Central memory CD4-positive, alpha-beta T cell (primary cell): ENCODE results near the gene ANKRD40.
"Not testable (repeated sequence)": the region's sequence is repeated elsewhere in the genome, so short reads cannot be mapped to it uniquely, and the experiment has no call there.

Source experiments
- DNase-seq: peaks from one replicate; pipeline ENCODE4 v3.0.0; 2022

ANKRD40 gene

DNA sequence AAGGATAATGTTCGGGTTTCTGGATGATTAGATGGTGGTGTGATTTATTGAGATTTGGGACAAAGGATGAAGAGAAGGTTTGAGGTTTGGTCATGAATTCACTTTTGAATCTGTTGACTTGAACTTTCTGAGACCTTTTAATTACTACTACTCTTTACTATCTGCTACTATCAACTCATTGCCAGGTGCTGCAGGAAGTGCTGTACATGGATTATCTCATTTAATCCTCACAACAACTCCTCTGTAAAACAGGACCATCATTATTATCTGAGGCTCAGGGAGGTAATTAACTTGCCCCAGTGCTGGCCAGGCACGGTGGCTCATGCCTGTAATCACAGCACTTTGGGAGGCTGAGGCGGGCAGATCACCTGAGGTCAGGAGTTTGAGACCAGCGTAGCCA, 2.9 kb upstream of the ANKRD40 start:
- no peak for DNase-seq

DNA sequence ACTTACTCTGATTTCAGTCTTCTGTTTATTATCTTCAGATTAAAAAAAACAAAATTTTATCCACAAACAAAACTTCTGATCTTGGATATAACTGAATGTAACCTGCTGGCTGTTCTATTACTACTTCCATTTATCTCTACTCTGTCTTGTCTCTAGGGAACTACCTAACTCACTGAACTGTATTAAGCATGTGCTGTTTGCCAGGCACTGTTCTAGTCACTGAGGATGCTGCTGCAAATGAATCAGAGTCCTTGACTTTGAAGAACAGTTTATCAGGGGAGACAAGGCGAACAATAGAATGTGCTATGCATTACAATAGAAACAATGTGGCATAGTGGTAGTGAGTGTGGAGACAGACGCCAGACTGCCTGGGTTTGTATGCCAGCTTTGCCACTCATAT, 2.3 kb upstream of the ANKRD40 start:
- no peak for DNase-seq

DNA sequence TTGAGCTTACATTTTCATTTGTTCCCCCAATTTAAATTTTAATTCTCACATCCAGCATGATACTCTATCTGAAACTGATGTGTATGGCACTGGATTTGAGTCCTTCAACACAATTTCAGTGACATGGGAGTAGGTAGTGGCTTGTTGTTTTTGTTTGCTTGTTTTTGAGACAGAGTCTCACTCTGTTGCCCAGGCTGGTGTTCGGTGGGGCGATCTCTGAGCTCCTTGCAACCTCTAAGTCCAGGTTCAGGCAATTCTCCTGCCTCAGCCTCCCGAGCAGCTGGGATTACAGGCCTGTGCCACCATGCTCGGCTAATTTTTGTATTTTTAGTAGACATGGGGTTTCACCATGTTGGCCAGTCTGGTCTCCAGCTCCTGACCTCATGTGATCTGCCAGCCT, 1.3 kb upstream of the ANKRD40 start:
- not testable (repeated sequence) for DNase-seq

DNA sequence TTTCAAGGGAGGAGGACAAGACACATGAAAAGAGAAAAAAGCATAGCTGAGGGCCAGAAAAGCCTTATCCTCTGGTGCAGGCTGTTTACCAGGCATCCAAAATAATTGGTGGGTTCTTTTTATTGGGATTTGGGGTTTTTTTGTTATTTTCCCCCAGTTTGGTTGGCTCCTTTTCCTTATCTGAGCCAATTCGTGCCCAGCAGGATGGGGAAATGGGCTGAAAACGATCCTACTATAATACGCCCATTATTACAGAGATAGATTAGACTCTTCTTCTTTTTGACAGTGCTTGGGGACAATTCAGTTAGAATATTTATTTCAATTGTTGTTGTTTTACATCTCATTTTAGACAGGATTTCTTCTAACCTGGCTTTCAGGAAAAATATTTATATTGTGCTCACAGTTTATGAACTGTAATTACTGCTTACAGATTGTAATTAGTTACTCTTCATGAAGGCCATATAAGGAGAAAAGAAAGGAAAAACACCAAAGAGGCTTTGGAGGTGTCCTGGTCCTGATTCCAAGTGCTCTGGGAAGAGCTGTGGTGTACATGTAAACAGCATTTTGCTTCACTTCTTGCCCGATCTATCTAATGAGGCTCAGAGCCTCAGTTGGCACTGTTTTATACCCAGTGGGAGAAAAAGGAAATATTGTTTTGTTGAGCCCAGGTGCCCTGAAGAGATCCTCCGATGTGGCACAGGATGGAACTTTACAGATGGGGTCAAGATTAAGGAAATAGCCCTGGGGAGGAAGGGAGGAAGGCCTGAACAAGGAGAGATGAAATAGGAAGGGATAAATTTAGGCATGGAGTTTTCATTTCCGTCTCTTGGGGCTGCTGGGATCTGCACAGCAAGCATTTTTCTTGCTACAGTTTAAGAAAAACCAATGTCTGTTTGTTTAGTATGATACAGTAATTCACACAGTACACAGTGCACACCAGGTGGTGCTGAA, 611 bp upstream of the ANKRD40 start:
- no peak for DNase-seq

DNA sequence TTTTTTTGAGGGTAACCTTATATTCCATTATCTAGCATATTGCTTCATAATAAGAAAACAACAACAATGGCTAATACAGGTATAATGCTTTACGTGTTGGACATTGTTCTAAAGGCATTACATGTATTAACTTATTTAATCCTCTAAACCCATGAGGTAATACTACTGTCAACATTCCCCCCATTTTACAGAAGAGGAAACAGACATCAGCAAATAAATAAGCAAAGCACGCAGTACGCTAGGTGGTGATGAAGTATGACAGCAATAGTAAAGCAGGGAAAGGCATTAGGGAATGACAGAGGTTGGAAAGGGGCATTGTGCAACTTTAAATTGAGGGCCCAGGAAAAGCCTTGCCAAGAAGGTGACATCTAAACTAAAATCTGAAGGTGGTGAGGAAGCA, 4.6 kb downstream of the ANKRD40 start:
- no peak for DNase-seq

DNA sequence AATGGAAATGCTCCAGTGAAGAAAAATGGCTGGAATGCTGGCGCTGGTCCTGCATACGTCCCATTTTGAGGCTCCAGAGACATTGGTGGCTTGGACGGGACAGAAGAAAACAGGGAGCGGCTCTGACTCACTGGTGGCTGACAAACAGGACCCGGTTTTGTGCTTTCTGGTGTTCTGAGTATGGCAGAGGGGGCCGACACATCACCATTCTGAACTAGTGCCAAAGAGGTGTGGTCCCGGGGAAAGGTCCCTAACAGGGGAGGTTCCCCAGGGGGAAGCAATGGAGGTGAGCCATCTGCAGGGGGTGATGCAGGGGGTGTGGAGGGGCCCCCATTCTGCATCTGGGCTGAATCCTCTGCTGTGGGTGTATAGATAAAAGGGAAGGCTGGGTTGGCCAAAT, 8.3 kb downstream of the ANKRD40 start:
- no peak for DNase-seq

DNA sequence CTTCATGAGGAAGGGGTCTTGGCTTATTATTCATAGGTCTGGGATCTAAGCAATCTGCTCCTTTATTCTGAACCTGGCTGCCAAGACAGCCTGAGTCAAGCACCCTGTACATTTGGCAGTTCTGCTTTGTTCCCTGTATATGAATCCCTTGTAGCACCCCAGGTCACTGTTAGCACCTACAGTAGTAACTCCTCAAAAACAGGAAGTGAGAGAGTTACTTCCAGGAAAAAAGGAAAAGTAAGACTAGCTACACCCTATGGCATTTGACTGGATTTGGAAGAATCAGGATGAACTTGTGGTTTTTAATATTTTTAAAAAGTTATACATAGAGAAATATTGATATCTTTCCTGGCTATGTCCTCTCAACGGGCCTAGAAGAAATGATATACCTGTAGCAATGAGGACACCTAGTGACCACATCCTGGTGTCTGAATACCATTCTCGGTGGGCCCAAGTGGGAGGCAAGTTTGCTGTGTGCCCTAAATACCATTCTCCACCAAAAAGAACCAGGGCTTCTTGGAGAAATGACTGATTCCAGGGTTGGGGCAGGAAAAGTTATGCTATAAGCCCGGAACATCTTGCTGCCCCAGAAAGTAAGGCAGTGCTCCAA, 9.9 kb downstream of the ANKRD40 start:
- no peak for DNase-seq

DNA sequence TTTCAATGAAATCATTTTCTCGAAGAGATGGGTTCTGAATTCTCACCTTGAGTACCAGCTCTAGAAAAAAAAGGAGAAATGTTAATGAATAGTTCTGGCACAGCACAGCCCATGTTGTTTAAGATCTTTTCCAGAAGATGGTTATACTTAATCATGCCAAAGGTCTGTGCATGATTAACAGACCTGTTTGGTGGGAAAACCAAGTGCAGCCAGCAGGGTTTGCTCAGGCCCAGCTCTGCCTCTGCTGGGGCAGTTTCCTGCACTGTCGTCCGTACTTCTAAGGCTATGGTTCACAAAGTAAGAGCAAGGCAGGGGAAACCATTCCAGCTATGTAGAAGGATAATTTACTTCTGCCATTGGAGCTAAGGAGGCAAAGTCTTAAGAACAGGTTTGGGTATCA, 10.7 kb downstream of the ANKRD40 start:
- no peak for DNase-seq

DNA sequence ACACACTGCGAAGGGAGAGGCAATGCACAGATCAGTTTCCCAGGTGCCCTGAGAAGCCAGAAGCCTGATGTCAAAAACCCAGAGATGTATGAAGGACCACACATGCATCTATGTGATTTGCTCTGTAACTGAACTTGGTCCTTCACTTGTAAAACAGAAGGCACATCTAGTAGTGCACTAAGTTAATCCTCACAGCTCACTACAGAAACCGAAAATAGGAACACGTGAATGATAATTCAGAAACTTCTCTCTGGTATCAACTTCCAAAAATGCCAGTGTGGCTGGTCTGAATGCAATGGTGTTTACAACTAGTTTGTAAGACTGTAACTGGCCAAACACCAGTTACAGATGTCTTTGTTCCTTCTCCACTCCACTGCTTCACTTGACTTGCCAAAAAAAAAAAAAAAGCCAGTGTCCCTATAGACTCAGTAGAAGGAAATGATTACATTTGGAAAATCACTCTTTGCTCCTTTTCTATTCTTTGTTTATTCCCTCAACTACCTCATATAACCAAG, 11.3 kb downstream of the ANKRD40 start:
- DNase-seq, result no peak

DNA sequence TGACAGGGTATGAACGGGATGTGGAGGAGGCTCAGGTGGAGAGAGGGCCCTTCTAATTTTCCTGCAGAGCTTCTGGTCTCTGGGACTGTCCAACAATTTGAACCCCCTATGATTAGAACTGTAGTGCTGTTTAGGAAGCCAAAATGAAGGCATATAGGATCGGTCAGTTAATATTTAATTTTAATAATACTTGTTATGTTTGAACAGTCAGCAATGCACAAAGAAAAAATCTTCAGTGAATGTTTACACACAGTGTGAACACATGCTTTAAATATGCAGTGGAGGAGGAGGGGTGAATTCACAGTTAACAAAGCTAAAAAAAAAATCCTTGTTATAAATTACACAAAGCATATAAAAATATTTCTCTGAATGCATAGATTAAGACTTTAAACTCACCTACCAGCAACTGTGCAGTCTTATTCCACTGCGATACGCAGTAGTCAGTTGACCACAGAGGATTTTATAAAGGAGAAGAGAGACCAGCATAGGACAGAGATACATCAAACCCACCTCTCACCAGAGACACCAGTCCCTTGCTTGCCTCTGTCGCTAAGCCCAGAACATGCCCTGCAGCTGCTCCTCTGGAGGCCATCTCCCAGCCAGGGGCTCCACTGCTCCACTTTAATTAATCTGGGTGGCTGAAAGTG, 14.6 kb downstream of the ANKRD40 start:
- DNase-seq, result no peak

DNA sequence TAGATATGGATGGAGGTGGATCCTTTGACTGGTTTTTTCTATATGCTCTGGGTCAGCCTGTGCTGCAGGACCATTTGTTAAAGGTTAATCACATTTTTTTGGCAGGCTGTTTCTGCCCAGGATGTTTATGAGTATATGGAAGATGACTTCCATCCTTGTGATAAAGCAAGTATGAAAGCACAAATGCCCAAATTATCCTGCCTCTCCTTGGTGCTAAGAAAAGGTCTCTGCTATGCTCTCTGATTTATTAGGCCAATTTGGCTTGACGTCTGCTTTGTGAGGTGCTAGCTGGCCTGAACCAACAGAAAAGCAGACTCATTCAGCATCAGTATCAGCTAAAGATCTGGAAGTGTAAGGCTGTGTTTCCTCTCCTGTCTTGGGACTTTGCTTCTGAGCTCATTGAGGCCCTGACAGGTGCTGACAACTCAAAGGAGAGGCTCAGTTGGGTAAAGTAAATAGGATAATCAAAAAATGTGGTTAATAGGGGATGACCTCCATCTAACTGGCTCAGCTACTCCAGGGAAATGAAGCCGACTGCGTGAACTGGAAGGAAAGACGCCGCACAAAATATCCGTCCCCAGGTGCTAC, 15.2 kb downstream of the ANKRD40 start:
- DNase-seq, result no peak

DNA sequence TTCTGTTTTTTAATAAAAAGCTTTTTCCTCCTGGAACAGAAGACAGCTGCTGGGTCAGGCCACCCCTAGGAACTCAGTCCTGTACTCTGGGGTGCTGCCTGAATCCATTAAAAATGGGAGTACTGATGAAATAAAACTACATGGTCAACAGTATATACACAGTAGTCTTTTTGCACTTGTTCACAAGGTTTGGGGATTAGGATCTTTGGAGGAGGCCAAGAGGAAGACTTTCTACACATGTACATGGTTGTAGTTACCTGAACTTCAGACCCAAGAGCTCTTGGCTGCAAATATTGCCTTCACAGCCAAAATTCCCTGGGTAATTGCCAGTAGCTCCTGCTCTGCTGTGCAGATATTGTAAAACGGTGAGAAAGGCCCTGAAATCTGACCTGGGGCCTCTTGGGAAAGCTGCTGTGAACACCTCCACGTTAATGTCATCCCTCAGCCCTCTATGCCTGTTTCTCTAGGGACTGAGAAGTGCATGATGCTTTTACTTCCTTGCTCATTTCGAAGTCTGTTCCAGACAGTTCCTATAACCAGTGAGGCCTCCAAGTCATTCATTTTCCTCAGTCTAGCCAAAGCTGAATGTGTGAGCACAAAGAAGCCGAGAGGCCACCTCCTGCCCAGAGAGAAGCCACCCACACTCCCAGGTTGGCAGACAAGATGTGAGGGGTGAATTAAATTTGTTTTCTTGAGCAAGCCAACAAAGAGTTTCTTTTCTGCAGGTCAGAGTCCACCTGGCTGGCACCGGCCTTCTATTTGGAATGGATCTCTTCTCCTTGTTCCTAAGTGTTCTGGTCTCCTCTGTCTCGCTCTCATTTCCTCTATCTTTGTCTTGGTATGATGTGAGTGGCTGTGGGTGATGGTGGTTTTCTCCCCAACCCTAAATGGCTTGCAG, 15.9 kb downstream of the ANKRD40 start:
- DNase-seq, result no peak

DNA sequence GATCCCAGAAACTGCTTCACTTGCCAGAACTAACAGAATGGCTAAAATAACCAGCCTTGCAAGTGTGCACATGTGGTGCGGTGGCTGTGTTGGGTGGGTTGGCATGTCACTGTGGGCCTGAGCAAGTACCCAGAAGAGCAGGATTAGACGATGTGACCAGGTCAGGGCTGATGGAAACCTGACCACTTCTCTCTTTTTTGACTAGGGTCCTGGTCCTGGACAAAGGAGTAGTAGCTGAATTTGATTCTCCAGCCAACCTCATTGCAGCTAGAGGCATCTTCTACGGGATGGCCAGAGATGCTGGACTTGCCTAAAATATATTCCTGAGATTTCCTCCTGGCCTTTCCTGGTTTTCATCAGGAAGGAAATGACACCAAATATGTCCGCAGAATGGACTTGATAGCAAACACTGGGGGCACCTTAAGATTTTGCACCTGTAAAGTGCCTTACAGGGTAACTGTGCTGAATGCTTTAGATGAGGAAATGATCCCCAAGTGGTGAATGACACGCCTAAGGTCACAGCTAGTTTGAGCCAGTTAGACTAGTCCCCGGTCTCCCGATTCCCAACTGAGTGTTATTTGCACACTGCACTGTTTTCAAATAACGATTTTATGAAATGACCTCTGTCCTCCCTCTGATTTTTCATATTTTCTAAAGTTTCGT, 16.7 kb downstream of the ANKRD40 start:
- no peak for DNase-seq

DNA sequence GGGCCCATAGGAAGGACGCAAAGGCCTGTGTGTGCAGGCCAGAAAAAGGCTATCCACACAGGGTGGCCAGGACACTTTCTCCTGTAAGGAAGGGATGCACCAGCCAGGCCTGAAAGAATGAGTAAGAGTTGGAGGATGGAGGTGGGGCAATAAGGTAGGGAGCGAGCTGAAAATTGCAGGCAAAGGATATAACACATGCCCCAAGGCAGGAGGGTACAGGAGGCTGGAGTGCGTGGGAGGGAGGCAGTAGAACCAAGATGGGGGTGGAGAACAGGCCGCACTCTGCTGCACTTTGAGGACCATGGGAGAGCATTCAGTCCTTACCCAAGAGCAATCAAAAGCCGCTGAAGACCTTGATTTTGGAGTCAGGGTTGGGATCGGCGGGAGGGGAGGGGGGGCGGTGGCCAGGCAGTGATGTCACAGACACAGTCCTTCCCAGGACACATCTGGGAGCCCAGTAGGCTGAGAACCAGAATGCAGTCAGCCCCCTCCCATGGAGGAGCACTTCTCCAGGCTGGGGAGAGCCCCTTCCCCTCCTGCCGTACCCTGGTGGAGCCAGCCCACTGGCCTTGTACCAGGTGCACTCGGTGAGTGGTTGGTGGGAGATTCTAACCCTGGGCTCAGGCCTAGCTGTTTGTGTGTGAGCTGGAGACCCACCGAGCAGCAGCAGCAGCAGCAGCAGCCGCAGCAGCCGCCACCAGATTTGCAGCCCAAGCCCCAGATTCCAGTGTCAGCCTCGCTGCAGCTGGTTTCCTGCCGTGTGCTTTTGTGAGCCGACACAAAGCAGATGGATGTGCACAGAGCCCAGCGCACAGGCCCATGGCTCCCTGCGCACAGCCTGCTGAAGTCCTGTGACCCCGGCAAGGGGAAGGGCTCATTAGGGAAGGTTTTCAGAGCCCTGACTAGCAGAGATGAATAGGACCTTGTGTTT, 17.5 kb downstream of the ANKRD40 start:
- no peak for DNase-seq

DNA sequence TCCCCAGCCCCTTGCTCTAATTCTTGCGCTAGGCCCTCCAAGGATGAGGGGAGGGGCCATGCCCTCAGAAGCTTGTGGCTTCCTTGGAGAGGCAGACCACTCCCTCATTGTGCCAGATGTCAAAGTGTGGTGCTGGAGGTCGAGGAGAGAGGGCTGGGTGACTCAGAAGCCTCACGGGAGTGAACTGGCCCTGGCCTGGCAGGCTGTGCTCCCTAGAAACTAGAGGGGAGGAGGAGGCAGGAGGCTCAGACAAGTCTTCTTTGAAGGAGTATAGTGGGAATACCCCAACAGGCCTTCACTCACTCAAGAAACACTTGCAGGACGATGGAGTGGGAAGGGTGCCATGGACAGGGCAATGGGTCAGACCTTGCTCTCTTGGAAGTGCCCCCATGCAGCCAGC, 18.5 kb downstream of the ANKRD40 start:
- no peak for DNase-seq

DNA sequence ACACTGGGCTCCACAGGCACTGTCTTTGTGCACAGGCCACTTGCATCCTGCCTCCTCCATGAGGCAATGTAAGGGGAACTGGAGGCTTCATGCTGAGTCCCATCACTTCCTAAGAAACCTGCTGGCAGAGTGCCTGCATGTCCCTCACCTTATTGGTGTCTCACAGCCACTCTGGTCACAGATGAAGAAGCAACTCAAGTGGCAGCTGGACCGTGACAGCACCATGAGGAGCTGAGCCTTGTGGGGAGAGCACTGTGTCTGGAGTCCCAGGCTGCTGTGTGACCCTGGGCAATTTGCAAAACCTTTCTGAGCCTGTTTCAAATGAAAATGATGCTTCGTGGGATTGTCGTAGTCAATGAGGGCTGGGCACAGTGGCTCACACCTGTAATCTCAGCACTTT, 19.5 kb downstream of the ANKRD40 start:
- DNase-seq, result no peak

DNA sequence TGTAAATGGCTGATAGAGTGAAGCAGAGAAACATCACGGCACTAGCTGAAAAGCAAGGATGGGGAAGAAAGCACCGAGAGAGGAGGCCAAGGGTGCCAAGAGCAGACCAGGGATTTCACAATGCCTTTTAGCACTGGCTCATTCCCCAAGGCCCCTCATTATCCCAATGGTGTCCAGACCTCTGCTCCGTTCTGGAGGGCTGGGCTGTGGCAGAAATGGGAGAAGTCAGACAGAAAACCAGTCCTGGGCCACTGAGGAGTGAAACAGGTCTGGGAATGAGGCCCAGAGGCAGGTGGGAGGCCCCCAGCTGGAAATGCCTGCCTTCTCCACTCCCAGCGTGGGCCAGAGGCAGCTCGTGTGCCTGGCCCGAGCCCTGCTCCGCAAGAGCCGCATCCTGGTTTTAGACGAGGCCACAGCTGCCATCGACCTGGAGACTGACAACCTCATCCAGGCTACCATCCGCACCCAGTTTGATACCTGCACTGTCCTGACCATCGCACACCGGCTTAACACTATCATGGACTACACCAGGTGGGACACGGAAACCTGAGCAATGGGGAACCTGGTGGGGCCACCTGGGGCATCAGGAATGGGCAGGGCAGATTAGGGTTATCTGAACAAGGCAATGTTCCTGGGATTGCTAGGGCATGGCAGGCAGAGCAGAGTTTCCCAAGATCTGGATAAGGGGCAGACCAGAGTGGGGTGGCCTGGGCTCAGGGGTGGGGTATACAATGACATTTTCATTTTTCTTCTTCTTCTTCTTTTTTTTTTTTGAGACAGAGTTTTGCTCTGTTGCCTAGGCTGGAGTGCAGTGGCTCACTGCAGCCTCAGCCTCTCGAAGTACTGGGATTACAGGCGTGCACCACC, 20.3 kb downstream of the ANKRD40 start:
- no peak for DNase-seq

DNA sequence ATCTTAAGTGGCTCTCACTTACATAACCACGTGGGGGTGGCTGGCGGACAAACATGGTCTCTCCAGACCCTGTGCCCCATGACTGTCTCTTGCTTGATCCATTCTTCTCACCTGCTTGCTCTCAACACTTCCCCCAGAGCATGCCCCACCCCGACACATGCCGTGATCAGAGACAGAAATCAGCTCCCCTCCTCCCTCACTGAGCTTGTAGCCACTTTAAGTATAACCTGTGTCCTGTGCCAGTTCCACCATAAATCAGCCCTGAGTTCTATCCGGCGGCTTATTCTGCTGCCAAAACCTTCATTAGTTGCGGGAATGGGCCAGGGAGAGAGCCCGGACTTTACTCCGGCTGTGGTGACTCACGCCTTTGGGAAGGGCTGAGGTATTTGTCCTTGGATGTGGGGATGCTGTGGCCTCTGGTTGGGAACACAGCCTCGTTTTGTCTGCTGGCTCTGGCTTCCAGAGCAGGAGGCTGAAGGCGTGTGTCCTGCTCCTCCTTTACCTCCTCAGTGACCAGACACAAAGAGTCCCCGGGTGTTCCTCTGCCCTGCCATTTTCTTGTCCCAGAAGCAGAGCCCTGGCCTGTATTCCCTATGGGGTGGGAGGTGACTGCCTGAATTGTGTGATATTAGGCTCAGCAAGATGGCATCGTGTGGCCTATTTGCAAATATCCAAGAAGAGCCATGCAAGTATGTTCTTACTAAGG, 21.1 kb downstream of the ANKRD40 start:
- DNase-seq, result no peak
